ENCODE measurements around the gene CA7.
"Not testable (repeated sequence)": the region's sequence is repeated elsewhere in the genome, so short reads cannot be mapped to it uniquely, and the experiment has no call there.

CA7 gene

DNA sequence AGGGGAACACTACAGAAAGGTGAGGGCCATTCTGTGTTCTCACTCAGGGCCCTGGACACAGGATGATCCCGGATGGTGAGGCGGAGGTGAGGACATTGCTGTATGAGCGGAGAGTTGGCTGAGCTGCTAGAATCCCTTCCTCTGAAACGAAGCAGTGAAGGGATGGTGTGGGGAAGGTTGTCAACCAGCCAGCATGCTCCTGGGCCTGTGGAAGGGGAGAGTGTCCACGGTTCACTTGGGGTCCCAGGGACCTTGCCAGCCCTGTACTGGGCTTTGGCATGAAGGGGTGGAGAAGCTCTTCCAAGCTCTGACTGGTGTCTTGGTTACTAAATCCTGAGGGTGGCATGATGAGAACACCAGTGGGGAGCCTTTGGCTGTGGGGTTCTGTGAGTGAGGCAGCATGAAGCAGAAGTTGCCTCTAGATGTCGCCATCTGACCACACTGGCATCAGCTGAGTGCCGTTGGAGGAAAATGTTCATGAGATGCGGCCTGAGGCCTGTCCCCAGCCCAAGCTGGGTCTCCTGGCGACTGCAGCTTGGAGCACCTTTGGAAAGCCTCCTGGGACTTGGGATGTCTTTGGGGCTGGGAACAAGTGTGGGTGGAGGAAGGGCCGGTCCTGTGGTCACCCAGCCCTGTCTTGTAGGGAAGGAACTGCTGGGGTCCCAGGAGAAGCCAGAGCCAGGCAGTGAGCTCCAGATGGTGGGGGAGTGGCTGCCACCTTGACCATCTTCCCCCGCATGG is 50.9 kb downstream of the CA7 start:
- peak; percentile 46 for DNase-seq (ENCODE audit: insufficient read length, low spot score)
- peak; percentile 68 for FAIRE-seq

DNA sequence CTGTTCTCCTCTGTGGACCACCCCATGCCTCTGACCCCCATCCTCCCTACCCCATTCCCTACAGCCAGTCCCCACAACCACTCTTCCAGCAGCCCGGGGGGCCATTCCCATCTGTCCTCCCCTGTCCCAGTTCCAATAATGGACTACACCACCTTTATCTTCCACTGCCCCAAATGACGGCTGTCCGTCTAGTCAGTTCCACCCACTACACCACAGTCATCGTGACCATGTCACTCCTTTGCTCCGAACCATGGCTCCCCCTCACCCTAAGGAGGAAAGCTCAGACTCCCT is 51.4 kb downstream of the CA7 start:
- FAIRE-seq (no peak), DNase-seq (ENCODE audit: insufficient read length, low spot score) (no peak)

DNA sequence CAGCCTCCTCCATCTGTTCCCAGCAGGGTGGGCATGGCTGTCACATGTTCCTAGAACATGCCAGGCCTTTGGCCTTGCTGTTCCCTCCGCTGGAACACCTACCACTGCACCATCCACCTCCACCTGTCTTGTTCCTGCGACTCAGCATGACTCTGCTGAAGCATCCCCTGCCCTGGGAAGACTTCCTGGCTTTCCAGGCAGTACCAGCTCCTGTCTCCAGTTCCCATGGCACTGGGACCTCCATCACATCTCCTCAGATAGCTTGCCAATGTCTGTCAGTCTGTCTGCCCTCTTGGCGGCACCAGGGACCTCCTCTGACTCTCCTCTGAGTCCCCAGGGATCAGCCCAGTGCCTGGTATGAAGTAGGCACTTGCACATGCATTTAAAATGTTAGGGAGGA is 51.8 kb downstream of the CA7 start:
- no peak for FAIRE-seq
- no peak for DNase-seq (ENCODE audit: insufficient read length, low spot score)

DNA sequence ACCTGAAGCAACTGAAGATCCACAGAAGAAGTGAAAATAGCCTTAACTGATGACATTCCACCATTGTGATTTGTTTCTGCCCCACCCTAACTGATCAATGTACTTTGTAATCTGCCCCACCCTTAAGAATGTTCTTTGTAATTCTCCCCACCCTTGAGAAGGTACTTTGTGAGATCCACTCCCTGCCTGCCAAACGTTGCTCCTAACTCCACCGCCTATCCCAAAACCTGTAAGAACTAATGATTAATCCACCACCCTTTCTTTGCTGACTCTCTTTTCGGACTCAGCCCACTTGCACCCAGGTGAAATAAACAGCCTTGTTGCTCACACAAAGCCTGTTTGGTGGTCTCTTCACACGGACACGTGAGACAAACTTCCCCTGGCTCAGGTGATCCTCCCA is 52.5 kb downstream of the CA7 start:
- FAIRE-seq; DNase-seq (ENCODE audit: insufficient read length, low spot score): not testable (repeated sequence)

DNA sequence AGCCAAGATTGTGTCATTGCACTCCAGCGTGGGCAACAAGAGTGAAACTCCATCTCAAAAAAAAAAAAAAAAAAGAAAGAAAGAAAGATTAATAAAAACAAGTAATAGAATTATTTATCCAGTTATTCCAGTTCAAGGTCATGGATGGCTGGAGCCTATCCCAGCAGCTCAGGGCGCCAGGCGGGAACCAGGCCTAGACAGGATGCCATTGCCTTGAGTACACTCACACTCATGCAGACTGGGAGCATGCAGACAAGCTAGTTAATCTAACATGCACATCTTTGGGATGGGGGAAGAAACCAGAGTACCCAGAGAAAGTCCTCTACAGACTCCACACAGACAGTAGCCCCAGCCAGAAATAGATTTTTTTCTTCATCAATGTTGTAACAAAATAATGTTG is 54.0 kb downstream of the CA7 start:
- FAIRE-seq: no peak
- no peak for DNase-seq (ENCODE audit: insufficient read length, low spot score)

DNA sequence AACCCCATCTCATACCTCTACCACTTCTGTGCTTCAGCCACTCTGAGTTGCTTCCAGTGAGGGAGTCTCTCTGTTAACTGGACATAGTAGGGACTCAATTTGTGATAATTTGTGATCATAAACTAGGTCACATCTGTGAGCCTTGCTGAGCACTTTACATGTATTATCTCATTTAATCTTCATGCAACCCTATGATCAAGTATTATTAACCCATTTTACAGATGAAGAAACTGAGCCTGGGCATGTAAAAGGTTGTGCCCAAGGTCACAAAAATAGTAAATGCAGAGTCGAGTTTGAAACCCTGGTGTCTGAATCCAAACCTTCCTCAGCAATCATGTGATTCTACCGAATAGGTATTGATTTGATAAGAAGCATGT is 54.7 kb downstream of the CA7 start:
- DNase-seq (ENCODE audit: insufficient read length, low spot score): no peak
- FAIRE-seq: no peak

DNA sequence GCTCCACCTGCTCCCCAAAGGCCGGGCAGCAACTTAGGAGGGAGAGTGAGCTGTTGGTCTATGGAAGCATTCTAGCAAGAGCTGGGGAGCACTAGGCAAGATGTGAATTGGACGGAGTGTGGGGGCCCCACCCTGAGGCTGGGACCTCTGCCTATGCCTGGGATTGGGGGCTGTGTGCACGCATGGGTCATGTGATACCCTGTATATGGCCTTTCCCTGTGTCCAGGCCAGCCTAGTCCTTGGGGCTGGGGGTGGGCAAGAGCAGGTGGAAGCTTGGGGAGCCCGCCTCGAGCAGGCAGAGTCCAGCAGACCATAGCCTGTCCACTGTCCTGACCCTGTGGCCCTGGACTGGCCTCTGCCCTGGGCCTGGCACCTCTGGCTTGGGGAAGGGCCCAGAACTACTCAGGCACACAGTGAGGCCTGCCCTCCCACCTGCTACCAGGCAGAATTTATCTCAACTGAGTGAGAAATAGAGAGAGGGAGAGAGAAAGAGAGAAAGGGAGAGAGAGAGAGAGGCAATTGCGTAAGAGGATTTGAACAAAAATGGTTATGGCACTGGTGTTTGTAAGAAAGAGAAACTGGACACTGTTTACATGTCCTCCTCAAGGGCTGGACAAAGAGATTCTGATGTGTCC is 55.2 kb downstream of the CA7 start:
- DNase-seq (ENCODE audit: insufficient read length, low spot score): no peak
- FAIRE-seq: no peak

DNA sequence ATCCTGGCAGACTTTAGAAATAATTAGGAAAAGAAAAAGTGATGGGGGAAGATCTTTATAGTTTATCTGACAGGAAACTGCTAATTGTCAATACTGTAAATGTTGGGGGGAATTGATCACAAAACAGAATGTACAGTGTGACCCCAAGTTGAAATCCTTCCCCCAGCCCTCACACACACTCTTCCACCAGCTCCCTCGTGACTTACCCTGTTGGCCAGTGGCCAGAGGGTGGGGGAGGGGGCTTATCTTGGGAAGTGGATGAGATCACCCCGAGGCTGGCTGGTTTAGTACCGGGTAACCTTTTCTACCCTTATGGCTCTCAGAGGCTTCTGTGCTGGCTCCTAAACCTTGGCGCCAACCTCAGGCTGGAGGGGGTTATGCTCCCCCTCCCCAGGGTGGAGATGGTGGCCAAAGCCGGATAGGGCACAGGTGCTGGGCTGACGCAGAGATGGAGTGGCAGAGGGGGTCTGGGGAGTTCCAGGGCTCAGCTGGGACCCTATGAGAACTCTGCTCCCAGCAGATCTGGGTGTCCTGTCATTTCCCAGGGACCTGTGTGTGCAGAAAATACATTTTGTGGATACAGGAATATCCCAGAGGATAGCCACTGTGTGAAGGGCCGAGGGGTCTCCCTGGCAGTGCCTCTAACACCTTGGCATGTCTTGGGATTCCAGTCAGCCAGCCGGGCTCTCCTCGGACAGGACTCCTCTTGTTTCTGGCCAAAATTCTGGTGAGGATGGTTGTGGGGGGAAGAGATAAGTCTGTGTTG is 55.9 kb downstream of the CA7 start:
- DNase-seq (ENCODE audit: insufficient read length, low spot score): no peak
- no peak for FAIRE-seq

DNA sequence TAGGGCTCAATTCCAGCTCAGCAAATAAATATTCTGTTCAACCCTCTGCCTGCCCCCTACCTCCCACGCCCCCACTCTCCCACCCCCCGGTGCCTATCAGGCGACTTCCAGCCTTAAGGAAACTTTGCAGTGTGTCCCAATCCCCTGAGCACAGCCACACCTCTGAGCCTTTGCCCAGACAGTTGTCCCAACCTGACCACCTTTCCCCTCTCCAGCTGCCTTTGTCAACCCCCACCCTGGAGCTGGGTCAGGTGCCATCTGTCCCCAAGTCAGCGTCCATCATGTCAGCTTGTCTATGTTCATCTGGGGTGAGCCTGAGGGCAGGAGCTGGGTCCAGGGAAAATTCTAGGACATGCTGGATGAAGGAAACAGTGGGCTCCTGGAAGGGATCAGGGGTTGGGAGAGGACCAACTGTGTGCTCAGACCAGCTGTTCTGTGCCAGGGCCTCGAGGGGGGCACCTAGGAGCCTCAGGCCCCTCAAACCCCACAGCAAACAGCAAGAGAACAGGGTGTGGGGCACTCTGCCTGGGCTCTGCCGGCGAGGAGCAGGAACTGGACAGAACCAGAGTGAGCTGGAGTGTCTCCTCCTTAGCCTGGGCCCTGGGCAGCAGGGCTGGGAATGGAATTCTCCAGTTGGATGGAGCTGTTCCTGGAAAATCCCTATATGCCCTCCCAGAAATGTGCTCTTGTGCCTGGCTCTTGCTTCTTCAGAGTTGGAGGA is 56.7 kb downstream of the CA7 start:
- FAIRE-seq (no peak), DNase-seq (ENCODE audit: insufficient read length, low spot score) (no peak)

DNA sequence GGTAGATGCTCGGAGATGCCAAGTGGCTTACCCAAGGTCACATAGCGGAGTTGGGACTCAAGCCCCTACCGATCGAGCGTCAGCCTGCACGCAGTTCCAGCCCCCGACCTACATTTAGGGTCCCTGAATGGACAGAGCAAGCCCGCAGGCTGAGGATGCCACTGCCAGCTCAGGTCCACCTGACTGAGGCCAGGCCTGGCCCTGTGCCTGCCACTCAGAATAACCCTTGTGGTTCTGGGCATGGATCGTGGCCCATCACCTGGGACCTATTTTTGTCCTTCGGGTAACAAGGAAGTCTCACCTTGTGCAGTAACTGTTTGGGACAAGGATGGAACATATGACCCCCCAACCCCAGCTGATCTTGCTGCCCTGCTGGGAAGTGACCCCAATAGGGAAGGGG is 57.4 kb downstream of the CA7 start:
- DNase-seq (ENCODE audit: insufficient read length, low spot score) (no peak), FAIRE-seq (no peak)

DNA sequence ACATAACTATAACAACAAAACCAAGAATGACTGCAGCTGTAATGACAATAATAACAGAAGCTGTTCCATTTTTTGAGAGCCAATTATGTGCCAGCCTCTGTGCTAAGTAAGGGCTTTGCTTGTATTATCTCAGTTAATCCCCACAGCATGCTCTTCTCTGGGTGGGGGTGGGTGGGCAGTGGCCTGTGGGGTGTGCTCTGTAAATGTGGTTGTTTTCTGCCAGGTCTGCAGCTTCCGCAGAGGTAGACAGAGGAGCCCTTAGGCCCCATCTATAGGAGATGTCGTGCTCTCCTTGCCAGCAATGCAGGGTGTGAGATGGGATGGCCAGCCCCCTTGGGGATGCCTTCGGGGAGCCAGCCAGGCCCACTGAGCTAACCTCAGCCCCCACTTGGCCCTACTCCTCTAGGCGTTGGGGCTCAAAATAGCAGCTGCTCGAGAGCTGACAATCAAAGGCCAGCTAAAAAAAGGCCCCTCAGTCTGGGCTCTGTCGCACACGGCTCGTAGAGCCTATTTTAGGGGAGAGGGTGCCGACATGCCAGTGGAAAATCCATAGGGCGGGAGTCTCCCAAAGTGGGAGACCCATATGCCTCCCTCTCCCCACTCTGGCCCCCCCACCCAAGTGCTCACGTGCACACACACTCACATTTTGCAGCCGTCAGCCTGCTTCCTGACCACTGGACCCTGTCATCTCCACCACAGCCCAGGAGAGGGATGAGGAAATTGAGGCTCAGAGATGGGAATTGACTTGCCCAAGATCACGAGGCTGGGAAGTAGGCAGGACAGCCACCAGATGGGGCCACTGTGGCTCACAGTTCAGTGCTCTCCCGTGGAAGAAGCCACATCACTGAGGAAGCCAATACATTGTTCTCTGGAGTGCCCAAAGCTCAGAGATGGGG is 58.7 kb downstream of the CA7 start:
- no peak for FAIRE-seq
- DNase-seq (ENCODE audit: insufficient read length, low spot score): no peak

Data from GM19239 (cell line).